GM18868 (cell line): ENCODE results near the gene GSTA1.
"Not testable (repeated sequence)": the region's sequence is repeated elsewhere in the genome, so short reads cannot be mapped to it uniquely, and the experiment has no call there.

ENCODE experiments used
- ATAC-seq: cut with Tn5 transposase; IDR thresholded peaks from one replicate; pipeline ENCODE4 v1.9.1; 2021; ENCODE audit warnings: mild to moderate bottlenecking, moderate library complexity; ENCODE audit not compliant: unreplicated experiment

GSTA1 gene

DNA sequence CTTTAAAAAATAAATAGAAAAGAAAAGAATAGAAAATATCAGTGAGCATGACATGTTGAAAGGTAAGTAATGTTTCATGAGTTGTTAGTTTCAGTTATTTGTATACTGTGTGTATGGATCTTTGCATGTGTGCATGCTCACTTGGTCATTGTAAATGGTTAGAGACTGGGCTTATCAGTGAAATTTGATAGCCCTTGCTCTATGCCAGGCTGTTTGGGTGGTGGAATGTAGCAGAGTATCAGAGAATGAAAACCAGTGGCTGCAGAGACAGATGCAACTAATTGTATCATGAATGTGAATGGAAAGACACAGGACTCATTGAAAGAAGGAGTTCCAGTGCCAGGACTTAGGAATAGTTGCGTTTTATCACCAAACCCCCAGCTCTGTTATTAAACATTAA, 44.5 kb downstream of the GSTA1 start:
- ATAC-seq = no peak

DNA sequence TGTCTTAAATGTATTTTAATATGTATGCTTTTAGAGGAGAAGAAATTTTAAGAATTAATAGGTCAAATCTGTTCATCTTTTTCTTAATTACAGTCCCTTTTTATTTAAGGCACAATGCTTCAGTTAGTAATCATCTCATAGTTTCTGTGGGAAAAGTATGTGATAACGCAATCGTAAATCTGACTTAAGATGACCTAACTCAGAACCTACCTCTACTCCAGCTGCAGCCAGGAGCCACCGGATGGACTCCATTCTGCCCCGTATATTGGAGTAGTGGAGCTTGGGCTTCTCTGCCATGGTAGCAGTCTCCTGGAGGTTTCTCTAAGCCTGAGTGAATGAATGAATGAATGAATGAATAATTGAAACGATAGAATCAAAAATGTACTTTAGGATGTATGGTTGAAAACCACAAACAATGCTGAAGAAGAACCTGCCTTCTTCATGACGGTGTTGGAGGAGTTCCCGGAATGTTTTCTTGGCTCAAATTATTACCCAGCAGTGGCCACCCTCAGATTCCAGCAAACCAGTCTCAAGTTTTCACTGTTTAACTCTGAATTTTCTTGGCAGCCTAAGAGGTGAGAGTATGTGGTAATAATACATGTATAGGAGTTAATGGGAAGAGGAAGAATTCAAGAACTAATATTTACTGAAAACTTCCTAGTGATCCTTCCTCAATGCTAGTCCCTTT, 45.8 kb downstream of the GSTA1 start:
- not testable (repeated sequence) for ATAC-seq

DNA sequence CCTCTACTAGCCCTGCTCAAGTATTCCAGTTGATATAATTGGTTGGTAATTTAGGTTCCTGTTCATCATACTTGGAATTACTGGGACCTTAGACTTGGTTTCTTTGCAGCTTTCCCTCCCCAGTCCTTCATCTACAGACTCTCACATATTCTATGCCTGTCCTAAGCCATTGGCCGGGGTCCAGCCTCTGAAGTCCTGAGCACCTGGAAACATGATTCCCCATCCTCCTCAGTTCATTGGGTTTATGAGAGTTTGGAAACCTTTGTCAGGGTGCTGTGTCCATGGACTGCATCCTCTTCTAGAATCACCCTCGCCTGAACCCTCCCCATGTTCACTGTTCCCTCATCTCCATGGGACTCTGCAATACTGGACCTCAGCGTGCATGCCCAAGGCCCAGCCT, 49.2 kb downstream of the GSTA1 start:
- no peak for ATAC-seq

DNA sequence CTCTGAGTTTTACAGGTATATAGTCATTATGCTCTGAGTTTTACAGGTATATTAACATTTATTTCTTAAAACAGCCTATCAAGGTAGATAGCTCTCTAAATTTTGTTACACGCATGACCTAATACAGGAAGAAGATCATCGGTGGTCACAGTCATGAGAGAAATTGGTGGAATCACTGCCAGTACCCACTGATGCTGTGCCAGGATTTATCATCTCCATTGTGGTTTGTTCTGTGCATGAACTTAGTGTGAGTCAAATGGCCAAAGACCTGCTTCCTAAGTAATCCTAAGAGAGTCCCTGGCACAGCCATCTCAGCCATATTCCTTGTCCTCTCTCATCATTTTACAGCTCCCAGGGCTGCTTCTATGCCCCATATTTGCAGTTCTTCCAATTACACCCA, 50.5 kb downstream of the GSTA1 start:
- ATAC-seq = not testable (repeated sequence)

GRCh38 chr6:52752310-52752709, 51.3 kb downstream of the GSTA1 start:
- no peak for ATAC-seq

GRCh38 chr6:52749556-52750152, 54.0 kb downstream of the GSTA1 start:
- ATAC-seq = no peak

- not testable (repeated sequence) for ATAC-seq
Observed at GRCh38 chr6:52747301-52747700, 56.3 kb downstream of the GSTA1 start.

DNA sequence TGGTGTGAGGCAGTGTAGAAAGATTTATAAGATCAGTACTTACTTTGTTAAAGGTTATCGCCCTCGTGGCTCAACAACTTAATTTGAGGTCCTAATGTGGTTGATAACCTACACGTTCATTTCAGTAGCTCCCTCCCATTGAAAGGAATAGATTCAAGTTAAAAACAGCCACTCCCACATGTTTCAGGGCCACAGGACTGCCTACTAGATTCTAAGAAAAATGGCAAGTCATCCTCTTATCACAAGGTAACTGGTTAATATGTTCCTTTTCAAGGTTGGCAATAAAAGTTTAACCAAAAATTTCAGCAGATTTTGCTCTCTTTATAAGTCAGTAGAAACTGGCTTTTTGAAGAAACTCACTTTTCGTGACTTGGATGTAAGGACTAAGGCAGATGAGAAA, 57.4 kb downstream of the GSTA1 start:
- no peak for ATAC-seq

DNA sequence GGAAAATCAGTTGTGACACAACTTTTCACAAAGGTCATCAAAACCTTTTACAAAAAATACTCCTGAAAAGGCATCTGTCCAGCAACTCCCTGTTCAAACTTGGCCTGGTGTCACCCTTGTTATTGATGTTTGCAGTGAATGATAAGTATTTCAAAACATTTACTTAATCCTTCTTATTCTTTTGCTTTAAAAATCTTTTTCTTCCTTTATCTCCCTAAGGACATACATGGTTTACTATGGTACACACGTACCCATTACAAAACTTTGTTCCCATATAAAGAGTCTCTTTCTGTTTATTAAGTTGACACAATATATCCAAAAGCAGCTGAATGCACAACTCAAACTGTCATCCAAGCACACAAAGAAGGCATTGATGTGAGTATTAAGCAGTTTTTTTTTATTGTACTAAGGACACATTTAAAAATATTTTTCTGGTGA, 57.8 kb downstream of the GSTA1 start:
- ATAC-seq = no peak

- no peak for ATAC-seq
Observed at GRCh38 chr6:52741872-52742271, 61.7 kb downstream of the GSTA1 start.
